ENCODE measurements around the gene USP30.

DNA sequence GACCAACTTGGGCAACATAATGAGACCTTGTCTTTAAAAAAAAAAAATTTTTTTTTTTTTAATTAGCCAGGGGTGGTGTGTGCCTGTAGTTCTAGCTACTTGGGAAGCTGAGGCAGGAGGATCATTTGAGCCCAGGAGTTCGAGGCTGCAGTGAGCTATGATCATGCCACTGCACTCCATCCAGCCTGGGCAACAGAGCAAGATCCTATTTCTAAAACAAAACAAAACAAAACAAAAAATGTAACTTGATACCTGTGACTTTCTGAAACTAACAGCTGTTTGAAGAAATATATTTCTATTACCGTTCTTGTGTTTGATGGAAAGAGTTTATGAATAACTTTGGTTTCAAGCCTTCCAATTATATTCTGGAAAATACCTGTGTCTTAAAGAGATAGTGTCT lies 62.3 kb downstream of the USP30 start:
- TF ChIP-seq EP300 (IDR thresholded peaks at IDR 0.05): no peak
- no peak for TF ChIP-seq POLR2A (IDR thresholded peaks at IDR 0.05)
- TF ChIP-seq CTCF (IDR thresholded peaks at IDR 0.05): no peak
